Small intestine (tissue), 7 donors: ENCODE data around the gene SDCCAG8. TPM values are rescaled to one million over a fixed set of nuclear protein-coding genes. Genes with fewer than 3 reads are reported as not detected.

Source experiments
- DNase-seq, 2 donors: peaks; one replicate each; pipeline versions ENCODE4 v3.0.0 to v3.0.0-alpha.2; 2013
- FAIRE-seq: peaks from 2 replicates; lab custom pipeline; 2012; peaks lifted over from hg19 to GRCh38; lab: Jason Lieb, UNC
- H3K27ac ChIP-seq, 3 donors: one replicate each; pipeline ENCODE4 v1.5.1; 2013; ENCODE audit warnings: low read length in 2 of 3, mild to moderate bottlenecking in 2 of 3, control low read depth in 1 of 3, inconsistent platforms in 1 of 3, low read depth in 1 of 3, moderate library complexity in 1 of 3
- H3K27me3 ChIP-seq, 3 donors: one replicate each; pipeline ENCODE4 v1.6.1; 2013; ENCODE audit warnings: low read length in 3 of 3, inconsistent platforms in 1 of 3; ENCODE audit not compliant: control insufficient read depth in 3 of 3, insufficient read depth in 3 of 3
- H3K36me3 ChIP-seq, 3 donors: one replicate each; pipeline ENCODE4 v1.6.1; 2013; ENCODE audit warnings: low read length in 3 of 3, inconsistent platforms in 1 of 3, low read depth in 1 of 3, mild to moderate bottlenecking in 1 of 3, moderate library complexity in 1 of 3; ENCODE audit not compliant: control insufficient read depth in 3 of 3, insufficient read depth in 2 of 3
- H3K4me1 ChIP-seq, 3 donors: one replicate each; pipeline ENCODE4 v1.6.1; 2013; ENCODE audit warnings: low read length in 2 of 3, inconsistent platforms in 1 of 3, low read depth in 1 of 3, mild to moderate bottlenecking in 1 of 3, moderate library complexity in 1 of 3; ENCODE audit not compliant: control insufficient read depth in 3 of 3, insufficient read depth in 2 of 3
- H3K4me3 ChIP-seq, 3 donors: one replicate each; pipeline ENCODE4 v1.5.1; 2013; ENCODE audit warnings: low read length in 3 of 3, control low read depth in 1 of 3, inconsistent platforms in 1 of 3, low read depth in 1 of 3, mild to moderate bottlenecking in 1 of 3, moderate library complexity in 1 of 3
- H3K9me3 ChIP-seq, 2 donors: one replicate each; pipeline ENCODE4 v1.6.1; 2013; ENCODE audit warnings: low read depth in 1 of 2, low read length in 1 of 2; ENCODE audit not compliant: control insufficient read depth in 2 of 2, insufficient read depth in 1 of 2
- WGBS, 3 donors: extraction: QIAGEN DNeasy Blood & Tissue Kit; methylation state at CpG; one replicate each; pipeline ENCODE4 v1.1.7; 2013; 5-methylcytosine and 5-hydroxymethylcytosine counted together
- polyA plus RNA-seq, 4 donors: library from polyadenylated mRNA; stranded (reverse) in 3 of 4; unstranded in 1 of 4; fragments of 200-250 nt in 3 of 4; fragments of 120-200 nt in 1 of 4; gene quantifications; one replicate each; pipeline versions ENCODE4 v1.2.1 to v1.2.3, GENCODE V29; 2013
- donor health status: healthy with polysubstance abuse.
- donor health status: control.
- donor health status: control.
- donor health status: Bipolar disorder and iron deficiency.
- donor health status: healthy.

Gene SDCCAG8
- polyA plus RNA-seq, 4 donors: 19.2 to 32.2 (median 23.6) TPM

DNA sequence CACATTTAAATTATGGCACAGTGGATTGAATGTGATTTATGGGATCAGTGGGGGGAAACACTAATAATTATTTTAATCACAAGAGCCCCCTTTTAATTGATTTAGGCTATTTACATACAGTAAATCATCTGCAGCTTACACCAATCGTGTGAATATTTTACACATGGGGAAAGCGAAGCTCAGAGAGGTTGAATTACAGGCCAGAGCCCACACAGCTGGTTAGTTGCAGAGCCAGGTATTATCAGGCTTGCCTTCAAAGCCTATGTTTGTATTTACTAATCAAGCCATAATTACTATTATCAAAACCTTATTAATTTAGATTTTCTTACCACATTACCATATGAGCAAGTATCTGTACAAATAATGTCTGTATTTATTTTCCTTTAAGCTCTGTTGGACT lies 749 bp downstream of the SDCCAG8 start:
- Histone ChIP-seq H3K27ac (peak overlapping the region in 2 of 3 donors; percentile 62 to 100), H3K4me1 (peaks cover 2 to 6% (median 5%) of the 10 kb centered on the region in 3 donors), H3K27me3 (no peaks in the 10 kb centered on the region), H3K9me3 (no peaks in the 10 kb centered on the region), H3K36me3 (no peaks in the 10 kb centered on the region), H3K4me3 (peak overlapping the region in 2 of 3 donors; percentile 56 to 57)
- DNase-seq: peak in 1 of 2 donors; percentile 10
- FAIRE-seq: no peak
- 21 to 33% (median 31%) methylated on average over 2 of the region's 2 CpGs for WGBS, 3 donors

DNA sequence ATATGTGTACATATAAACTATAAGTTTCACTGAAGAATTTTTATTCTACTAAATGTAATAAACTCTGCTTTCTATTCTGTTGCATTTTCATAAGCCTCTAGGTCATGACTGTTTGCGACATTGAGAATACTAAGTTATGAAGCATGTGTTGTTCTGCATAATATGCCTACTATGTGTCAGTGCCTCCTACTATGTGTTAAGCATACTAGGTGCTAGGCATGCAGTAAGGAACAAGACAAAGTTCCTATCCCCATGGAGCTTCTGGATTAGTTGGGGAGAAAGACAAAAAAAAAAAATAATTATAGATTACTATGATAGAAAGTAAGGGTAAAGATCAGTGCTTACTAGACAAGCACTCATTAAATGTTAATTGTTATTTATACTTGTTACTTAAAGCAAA lies 1.3 kb downstream of the SDCCAG8 start:
- H3K9me3 ChIP-seq: no peaks in the 10 kb centered on the region
- WGBS, 3 donors: 91 to 100% (median 95%) methylated on average over 1 of the region's 1 CpG
- H3K36me3 ChIP-seq: no peaks in the 10 kb centered on the region
- H3K4me3 ChIP-seq: no peak overlapping the region
- H3K4me1 ChIP-seq: peaks cover 2 to 6% (median 5%) of the 10 kb centered on the region in 3 donors
- DNase-seq: no peak
- no peak overlapping the region for H3K27ac ChIP-seq
- no peaks in the 10 kb centered on the region for H3K27me3 ChIP-seq
- no peak for FAIRE-seq

GRCh38 chr1:243258731-243259130 lies 2.9 kb downstream of the SDCCAG8 start:
- Histone ChIP-seq H3K9me3 (no peaks in the 10 kb centered on the region), H3K27me3 (no peaks in the 10 kb centered on the region), H3K27ac (no peak overlapping the region), H3K4me3 (no peak overlapping the region), H3K4me1 (peaks cover 2 to 5% (median 2%) of the 10 kb centered on the region in 3 donors), H3K36me3 (peaks cover 0 to under 1% (median 0%) of the 10 kb centered on the region in 3 donors)
- 93 to 96% (median 95%) methylated on average over 7 of the region's 7 CpGs for WGBS, 3 donors
- FAIRE-seq: no peak
- DNase-seq: no peak

GRCh38 chr1:243260221-243260880 lies 4.5 kb downstream of the SDCCAG8 start:
- H3K4me1 ChIP-seq: peaks cover 0 to 5% (median 5%) of the 10 kb centered on the region in 3 donors
- H3K27ac ChIP-seq: no peak overlapping the region
- peaks cover 0 to 3% (median 0%) of the 10 kb centered on the region in 3 donors for H3K36me3 ChIP-seq
- DNase-seq: no peak
- no peak overlapping the region for H3K4me3 ChIP-seq
- no peaks in the 10 kb centered on the region for H3K27me3 ChIP-seq
- FAIRE-seq: no peak
- 52 to 64% (median 56%) methylated on average over 4 of the region's 4 CpGs for WGBS, 3 donors
- no peaks in the 10 kb centered on the region for H3K9me3 ChIP-seq

GRCh38 chr1:243261390-243261789 lies 5.5 kb downstream of the SDCCAG8 start:
- WGBS, 3 donors: 90 to 94% (median 90%) methylated on average over 1 of the region's 1 CpG
- Histone ChIP-seq H3K36me3 (peaks cover 0 to 6% (median 0%) of the 10 kb centered on the region in 3 donors), H3K4me1 (peaks cover 0 to 5% (median 5%) of the 10 kb centered on the region in 3 donors), H3K9me3 (no peaks in the 10 kb centered on the region), H3K27me3 (no peaks in the 10 kb centered on the region), H3K4me3 (no peak overlapping the region), H3K27ac (no peak overlapping the region)
- DNase-seq (no peak), FAIRE-seq (no peak)

DNA sequence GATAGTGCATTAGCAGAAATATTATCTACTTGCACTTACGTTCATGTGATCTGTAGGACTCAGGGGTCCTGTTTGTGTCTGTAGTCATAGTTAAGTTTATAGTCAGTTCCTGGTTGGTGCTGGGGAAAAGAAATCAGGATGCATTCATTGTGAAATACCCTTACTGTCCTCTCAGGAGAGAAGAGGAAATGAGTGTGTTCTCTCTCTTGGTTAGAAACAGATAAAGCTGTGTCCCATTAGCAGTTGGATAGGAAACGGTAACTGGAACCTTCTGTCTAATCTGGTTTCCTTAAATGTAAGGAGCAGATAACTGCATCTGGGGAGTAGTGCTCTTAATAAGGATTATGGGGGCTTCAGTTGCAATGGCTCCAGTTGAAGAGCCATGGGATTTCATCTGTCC lies 8.9 kb downstream of the SDCCAG8 start:
- Histone ChIP-seq H3K4me3 (no peak overlapping the region), H3K9me3 (no peaks in the 10 kb centered on the region), H3K36me3 (peaks cover 0 to 15% (median 0%) of the 10 kb centered on the region in 3 donors), H3K27me3 (no peaks in the 10 kb centered on the region), H3K27ac (no peak overlapping the region), H3K4me1 (peaks cover 0 to 3% (median 0%) of the 10 kb centered on the region in 3 donors)
- no peak for DNase-seq
- WGBS, 3 donors: 62 to 81% (median 76%) methylated on average over 2 of the region's 2 CpGs
- FAIRE-seq: no peak

DNA sequence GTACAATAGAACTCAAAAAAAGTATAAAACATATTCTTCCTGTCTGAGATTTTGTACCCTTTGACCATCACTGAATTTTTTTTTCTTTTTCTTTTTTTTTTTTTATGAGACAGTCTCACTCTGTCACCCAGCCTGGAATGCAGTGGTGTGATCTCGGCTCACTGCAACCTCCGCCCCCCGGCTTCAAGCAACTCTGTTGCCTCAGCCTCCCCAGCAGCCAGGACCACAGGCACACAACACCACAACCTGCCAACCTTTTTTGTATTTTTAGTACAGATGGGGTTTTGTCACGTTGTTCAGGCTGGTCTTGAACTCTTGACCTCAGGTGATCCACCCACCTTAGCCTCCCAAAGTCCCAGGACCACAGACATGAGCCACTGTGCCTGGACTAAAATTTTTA lies 10.4 kb downstream of the SDCCAG8 start:
- FAIRE-seq (no peak), DNase-seq (no peak)
- no peak overlapping the region for H3K4me3 ChIP-seq
- no peak overlapping the region for H3K27ac ChIP-seq
- peaks cover 0 to 15% (median 0%) of the 10 kb centered on the region in 3 donors for H3K36me3 ChIP-seq
- no peaks in the 10 kb centered on the region for H3K27me3 ChIP-seq
- WGBS, 3 donors: 91 to 95% (median 92%) methylated on average over 4 of the region's 4 CpGs
- H3K9me3 ChIP-seq: no peaks in the 10 kb centered on the region
- H3K4me1 ChIP-seq: peaks cover 0 to 3% (median 0%) of the 10 kb centered on the region in 3 donors

- H3K9me3 ChIP-seq: no peaks in the 10 kb centered on the region
- H3K4me1 ChIP-seq: peaks cover 0 to 3% (median 0%) of the 10 kb centered on the region in 3 donors
- H3K36me3 ChIP-seq: peaks cover 0 to 18% (median 0%) of the 10 kb centered on the region in 3 donors
- 83 to 95% (median 86%) methylated on average over 10 of the region's 10 CpGs for WGBS, 3 donors
- H3K4me3 ChIP-seq: no peak overlapping the region
- no peak overlapping the region for H3K27ac ChIP-seq
- no peak for FAIRE-seq
- no peaks in the 10 kb centered on the region for H3K27me3 ChIP-seq
- DNase-seq: no peak
Measured at GRCh38 chr1:243267471-243267880, 11.6 kb downstream of the SDCCAG8 start.
